Sciatic nerve (tissue), 2 donors: Measurements from ENCODE around the gene C20orf96. TPM values are rescaled to one million over a fixed set of nuclear protein-coding genes. Genes with fewer than 3 reads are reported as not detected.
A peak's percentile ranks its signal among the peaks of the same experiment; 100 is the strongest.

Experiments
- ATAC-seq: fragments of 200-7000 bp; cut with Tn5 transposase; one replicate; pipeline ENCODE4 v1.9.1; 2020; ENCODE audit warnings: mild to moderate bottlenecking, moderate library complexity
- DNase-seq: peaks from one replicate; pipeline ENCODE4 v3.0.0-alpha.2; 2020; ENCODE audit warnings: low spot score
- intact Hi-C: fragments of 100-400 bp; cut with DNase I; formaldehyde crosslinking; loops from one replicate; pipeline ENCODE4 v1.14.2; 2022
- total RNA-seq: library from RNA; stranded (reverse); fragmentation: NEBNext Ultra II Directional; extraction: Animal tissue kit (Norgen Biotek cat#: 25700); gene quantifications from one replicate; pipeline ENCODE4 v1.2.1, GENCODE V29; 2021
- donor health status: DM: no; HTN: no; CAD: no.
- donor health status: DM: no; HTN: no; CAD: no.

C20orf96 gene
- total RNA-seq, 1 donor from 2014 or later: 8.7 TPM

- DNase-seq (no peak), ATAC-seq (no peak)
- intact Hi-C loops: no loop called here
These were observed 23.4 kb upstream of the C20orf96 start for GRCh38 chr20:313948-314347.

- ATAC-seq: no peak
- intact Hi-C loops: no loop called here
- no peak for DNase-seq
These were observed 22.9 kb upstream of the C20orf96 start for GRCh38 chr20:313402-313801.

- ATAC-seq (no peak), DNase-seq (no peak)
- intact Hi-C loops: no loop called here
These were observed 22.3 kb upstream of the C20orf96 start for GRCh38 chr20:312866-313265.

GRCh38 chr20:312067-312466, 21.5 kb upstream of the C20orf96 start:
- ATAC-seq (no peak), DNase-seq (no peak)
- intact Hi-C loops: no loop called here

- intact Hi-C loops: no loop called here
- ATAC-seq: no peak
- DNase-seq: no peak
These were observed 21.1 kb upstream of the C20orf96 start for GRCh38 chr20:311609-312008.

GRCh38 chr20:310645-311044, 20.1 kb upstream of the C20orf96 start:
- intact Hi-C loops: no loop called here
- ATAC-seq: no peak
- no peak for DNase-seq

- DNase-seq (peak; percentile 98), ATAC-seq (peak; percentile 100)
- intact Hi-C loops: no loop called here
These were observed 19.5 kb upstream of the C20orf96 start for GRCh38 chr20:309841-310644.

- DNase-seq (no peak), ATAC-seq (peak; percentile 63)
- intact Hi-C loops: no loop called here
These were observed 18.8 kb upstream of the C20orf96 start for GRCh38 chr20:309306-309840.

- ATAC-seq (no peak), DNase-seq (no peak)
- intact Hi-C loops: no loop called here
These were observed 18.0 kb upstream of the C20orf96 start for GRCh38 chr20:308427-309038.

GRCh38 chr20:305745-306144, 15.2 kb upstream of the C20orf96 start:
- DNase-seq (no peak), ATAC-seq (no peak)
- intact Hi-C loops: no loop called here

GRCh38 chr20:301886-302848, 11.6 kb upstream of the C20orf96 start:
- intact Hi-C loops: no loop called here
- DNase-seq (no peak), ATAC-seq (no peak)

- ATAC-seq (no peak), DNase-seq (no peak)
- intact Hi-C loops: no loop called here
These were observed 9.9 kb upstream of the C20orf96 start for GRCh38 chr20:300345-300990.

GRCh38 chr20:298776-299391, 8.3 kb upstream of the C20orf96 start:
- ATAC-seq (no peak), DNase-seq (no peak)

GRCh38 chr20:297925-298775, 7.6 kb upstream of the C20orf96 start:
- DNase-seq (peak; percentile 81), ATAC-seq (peak; percentile 50)
- intact Hi-C loops: no loop called here

More at GRCh38 chr20:298776-299391, 8.3 kb upstream of the C20orf96 start:
- intact Hi-C loops: no loop called here

- peak; percentile 94 for DNase-seq
- intact Hi-C loops: no loop called here
- peak; percentile 97 for ATAC-seq
These were observed 6.8 kb upstream of the C20orf96 start, which contains the start of gene ZCCHC3 for GRCh38 chr20:297098-297924. Gene ZCCHC3 (plus strand): TSS chr20:297570. CDS start chr20:297587, 17 bp downstream.

GRCh38 chr20:295804-296203, 5.3 kb upstream of the C20orf96 start:
- ATAC-seq: no peak
- intact Hi-C loops: no loop called here
- DNase-seq: no peak

GRCh38 chr20:294602-295001, 4.1 kb upstream of the C20orf96 start:
- no peak for DNase-seq
- ATAC-seq: no peak
- intact Hi-C loops: no loop called here
